GM11168 (cell line): Measurements from ENCODE around the gene TAAR1.
"Not testable (repeated sequence)": the region's sequence is repeated elsewhere in the genome, so short reads cannot be mapped to it uniquely, and the experiment has no call there.

Experiments used
- in situ Hi-C: fragments of 300-500 bp; cut with MboI; formaldehyde crosslinking; loops from one replicate; pipeline ENCODE4 v1.12.0; 2022; ENCODE audit warnings: low sequenced_read_pairs; ENCODE audit not compliant: unreplicated experiment

TAAR1 gene

DNA sequence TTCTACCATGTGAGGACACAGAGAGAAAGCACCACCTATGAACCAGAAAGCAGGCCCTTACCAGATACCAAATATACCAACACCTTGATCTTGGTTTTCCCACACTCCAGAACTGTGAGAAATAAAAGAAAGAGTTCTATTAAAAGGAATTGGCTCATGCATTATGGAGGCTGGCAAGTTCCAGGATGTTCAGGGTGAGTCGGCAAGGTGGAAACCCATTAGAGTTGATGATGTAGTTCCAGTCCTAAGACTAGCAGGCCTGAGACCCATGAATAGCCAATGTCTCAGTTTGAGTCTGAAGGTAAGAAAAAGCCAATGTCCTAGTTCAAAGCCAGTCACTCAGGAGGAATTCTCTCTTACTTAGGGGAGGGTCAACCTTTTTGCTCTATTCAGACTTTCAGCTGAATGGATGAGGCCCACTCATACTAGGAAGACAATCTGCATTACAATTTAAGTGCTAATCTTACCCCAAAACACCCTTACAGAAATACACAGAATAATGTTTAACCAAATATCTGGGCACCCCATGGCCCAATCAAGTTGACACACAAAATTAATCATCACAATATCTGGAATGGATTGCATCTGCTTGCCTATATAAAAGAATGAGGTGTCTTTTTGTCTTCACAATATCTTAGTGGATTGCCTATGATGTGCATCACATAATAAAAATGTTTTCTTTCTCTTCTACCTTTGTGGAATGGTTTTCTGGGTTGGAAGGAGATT is 5.5 kb upstream of the TAAR1 start:
- in situ Hi-C loops: no loop called here

DNA sequence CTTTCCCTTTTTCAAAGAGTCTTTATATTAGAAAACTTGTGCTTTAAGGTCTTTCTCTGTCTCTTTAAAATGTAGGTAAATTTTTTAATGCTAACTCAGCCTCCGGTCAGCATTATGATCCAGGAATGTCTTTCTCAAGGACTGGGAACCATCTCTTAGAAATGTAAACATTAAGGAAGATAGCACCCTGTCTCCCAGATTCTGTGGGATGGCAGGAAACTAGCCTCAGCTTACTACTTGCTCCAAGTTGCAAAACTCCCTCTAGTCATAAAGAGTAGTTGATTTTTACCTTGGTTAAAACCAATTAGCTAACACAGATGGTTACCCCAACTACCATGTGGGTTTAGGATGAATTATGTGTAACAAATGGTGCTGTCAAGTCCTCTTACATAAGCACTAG is 4.7 kb upstream of the TAAR1 start:
- in situ Hi-C loops: no loop called here

DNA sequence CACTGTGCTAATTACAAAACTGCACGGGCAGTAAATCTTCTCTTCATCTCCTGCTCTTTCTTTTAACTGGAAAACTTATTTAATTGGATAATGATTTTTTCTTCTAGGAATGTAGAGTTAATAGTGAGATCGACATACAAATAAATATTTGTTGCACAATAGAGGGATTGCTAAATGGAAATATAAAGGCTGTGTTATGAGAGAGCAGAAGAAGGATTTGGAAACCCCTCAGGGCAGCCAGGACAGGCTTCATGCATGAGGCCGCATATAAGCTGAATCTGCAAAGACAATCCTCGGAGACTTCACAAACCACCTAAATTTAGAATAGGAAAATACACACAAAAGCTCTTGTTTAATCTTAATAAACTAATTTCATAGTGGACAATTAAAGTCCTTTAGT is 2.9 kb upstream of the TAAR1 start:
- in situ Hi-C loops: no loop called here

DNA sequence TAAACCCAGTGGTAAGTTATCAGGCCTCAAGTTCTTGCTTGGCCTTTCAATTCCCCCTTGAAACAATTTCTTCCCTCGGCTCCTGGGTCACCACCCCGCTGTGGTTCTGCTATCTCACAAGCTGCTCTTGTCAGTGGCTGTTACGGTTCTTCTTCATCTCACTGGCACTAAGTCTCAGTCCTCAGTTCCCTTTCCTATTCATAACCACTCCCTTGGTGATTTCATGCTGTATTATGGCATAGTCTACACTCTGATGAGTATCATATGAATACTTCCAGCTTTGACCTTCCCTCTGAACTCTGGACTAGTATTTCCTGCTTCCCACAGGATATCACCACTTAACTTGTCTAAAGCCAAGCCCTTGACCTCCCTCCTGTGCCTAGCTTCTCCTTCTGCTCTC is 7.9 kb downstream of the TAAR1 start:
- in situ Hi-C loops: no loop called here

DNA sequence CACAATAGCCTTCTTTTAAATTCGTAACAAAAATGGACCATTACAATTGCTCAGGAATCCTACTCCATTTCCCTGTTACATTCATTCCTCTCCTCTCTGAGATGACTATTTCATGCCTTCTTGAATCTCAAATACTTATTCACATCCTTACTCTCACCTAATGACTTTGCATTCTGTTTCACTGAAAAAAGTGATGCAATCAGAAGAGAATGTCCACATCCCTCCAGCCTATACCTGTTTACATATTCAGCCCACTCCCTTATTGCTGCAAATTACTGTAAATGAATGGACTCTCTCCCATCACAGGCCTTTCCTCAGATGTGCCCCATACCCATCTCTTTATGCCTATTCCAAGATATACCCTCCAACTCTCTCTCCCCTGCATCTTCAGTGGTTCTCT is 8.6 kb downstream of the TAAR1 start:
- in situ Hi-C loops: no loop called here

DNA sequence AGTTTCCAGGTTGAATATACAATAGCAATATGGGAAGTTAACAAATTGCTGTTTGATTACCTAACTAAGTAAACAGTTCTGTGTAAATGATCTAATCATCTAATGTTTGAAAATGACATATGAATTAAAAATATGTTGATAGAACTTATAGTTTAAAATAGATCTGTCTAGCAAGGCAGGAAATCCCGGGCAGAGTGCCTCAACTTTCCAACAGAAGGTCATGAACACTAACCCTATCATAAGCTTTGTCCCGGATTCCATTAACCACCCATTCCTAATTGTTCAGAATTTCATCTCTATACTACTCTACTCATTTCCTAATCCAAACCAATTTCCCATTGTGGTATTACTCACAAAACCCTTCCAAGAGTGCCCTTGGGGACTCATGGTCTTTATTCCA is 10.2 kb downstream of the TAAR1 start:
- in situ Hi-C loops: no loop called here

DNA sequence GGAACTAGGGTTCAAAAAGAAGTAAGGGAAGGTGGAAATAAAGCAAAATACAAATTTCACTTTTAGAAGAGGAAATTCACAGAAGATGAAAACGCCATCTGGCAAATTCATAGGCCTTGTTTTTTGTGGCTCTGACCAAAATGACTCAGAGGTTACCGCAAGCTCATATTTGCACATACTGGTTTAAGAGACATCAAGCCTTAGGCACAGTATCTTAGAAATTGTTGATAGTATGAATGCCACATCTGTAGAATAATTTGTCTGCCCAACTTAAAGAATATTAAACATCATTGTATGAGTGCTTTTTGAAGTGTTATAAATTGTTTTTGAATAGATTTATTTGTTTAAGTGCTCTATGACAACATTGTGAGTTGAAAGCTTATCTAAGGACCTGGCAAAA is 10.6 kb downstream of the TAAR1 start:
- in situ Hi-C loops: no loop called here

DNA sequence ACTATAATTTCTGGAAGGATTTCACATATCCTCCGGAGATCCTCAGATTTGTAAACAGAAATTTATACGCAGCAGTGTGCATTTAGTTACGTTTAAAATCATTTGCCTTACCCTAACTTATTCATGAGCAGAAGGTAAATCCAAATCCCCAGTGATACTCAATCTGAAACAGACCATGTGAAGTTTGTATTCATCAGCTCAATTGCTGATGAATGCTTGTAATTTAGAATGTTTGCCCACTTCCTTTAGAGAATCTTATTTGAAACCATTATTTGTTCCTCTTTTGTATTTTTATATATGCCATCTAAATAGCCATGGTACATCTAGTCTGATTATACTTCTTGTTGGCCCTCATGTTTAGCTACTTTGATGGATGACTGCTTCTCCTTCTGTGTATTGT is 15.4 kb downstream of the TAAR1 start:
- in situ Hi-C loops: no loop called here

DNA sequence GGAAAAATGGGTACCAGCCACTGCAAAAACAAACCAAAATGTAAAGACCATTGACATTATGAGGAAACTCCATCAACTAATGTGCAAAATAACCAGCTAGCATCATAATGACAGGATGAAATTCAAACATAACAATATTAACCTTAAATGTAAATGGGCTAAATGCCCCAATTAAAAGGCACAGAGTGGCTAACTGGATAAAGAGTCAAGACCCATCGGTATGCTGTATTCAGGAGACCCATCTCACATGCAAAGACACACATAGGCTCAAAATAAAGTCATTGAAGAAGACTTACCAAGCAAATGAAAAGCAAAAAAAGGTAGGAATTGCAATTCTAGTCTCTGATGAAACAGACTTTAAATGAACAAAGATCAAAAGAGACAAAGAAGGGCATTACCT is 21.8 kb downstream of the TAAR1 start:
- in situ Hi-C loops: not testable (repeated sequence)

DNA sequence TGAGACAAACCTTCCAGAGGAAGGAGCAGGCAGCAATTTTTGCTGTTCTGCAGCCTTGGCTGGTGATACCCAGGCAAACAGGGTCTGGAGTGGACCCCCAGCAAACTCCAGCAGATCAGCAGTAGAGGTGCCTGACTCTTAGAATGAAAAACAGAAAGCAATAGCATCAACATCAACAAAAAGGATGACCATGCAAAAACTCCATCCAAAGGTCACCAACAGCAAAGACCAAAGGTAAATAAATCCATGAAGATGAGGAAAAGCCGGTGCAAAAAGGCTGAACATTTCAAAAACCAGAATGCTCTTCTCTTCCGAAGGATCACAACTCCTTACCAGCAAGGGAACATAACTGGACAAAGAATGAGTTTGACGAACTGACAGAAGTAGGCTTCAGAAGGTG is 23.1 kb downstream of the TAAR1 start:
- in situ Hi-C loops: not testable (repeated sequence)

DNA sequence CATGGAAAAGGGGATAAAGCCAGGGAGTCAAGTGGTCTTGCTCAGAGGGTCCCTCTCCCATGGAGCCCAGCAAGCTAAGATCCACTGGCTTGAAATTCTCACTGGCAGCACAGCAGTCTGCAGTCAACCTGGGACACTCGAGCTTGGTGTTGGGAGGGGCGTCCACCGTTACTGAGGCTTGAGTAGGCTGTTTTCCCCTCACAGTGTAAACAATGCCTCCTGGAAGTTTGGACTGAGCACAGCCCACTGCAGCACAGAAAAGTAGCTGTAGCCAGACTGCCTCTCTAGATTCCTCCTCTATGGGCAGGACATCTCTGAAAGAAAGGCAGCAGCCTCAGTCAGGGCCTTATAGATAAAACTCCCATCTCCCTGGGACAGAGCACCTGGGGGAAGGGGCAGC is 23.7 kb downstream of the TAAR1 start:
- in situ Hi-C loops: not testable (repeated sequence)

DNA sequence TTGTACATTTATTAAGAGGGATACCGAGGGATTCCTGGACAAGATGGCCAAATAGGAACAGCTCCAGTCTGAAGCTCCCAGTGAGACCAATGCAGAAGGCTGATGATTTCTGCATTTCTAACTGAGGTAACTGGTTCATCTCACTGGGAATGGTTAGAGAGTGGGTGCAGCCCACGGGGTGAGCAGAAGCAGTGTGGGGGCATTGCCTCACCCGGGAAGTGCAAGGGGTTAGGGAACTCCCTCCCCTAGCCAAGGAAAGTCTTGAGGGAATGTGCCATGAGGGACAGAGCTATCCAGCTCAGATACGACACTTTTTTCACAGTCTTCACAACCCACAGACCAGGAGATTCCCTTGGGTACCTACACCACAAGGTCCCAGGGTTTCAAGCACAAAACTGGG is 24.2 kb downstream of the TAAR1 start:
- in situ Hi-C loops: no loop called here

DNA sequence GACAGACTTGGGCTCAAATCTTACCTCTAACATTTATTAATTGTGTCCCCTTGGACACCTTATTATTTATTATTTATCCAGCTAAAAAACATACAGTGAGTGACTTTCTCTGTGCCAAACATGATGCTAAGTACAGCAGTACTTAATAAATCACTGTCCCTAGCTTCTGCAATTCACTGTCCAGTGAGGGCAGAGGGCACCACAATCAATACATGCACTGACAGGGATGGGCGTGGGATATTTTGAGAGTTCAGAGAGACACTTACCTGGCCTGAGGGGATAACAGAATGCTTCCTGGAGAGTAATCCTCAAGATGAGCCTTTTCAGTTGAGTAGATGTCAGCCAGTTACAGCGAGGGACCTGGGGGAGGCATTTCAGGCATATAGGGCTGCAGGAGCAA is 25.6 kb downstream of the TAAR1 start:
- in situ Hi-C loops: no loop called here

DNA sequence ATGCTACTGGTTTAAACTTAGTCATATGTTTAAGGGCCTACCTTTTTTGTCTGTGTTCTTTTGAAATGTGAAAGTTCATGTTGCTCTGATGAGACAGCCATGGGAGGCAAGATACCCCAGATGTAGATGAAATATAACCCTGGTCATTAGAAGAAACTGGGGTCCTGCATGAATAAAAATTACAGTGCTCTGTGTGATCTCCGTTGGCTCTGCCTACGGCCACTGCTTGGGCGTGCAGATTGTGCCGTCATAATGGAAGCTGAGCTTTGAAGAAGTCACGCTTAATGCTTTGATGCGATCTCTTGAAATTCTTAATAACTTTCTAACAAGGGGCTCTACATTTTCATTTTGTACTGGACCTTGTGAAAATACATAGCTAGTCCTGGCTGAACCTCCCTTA is 34.8 kb downstream of the TAAR1 start, which contains the start of gene TAAR2:
Gene TAAR2, minus strand, starts transcription at position 101 of the 400 bp plus-strand sequence. Its CDS starts 0 bp downstream, at position 101.
- in situ Hi-C loops: no loop called here

DNA sequence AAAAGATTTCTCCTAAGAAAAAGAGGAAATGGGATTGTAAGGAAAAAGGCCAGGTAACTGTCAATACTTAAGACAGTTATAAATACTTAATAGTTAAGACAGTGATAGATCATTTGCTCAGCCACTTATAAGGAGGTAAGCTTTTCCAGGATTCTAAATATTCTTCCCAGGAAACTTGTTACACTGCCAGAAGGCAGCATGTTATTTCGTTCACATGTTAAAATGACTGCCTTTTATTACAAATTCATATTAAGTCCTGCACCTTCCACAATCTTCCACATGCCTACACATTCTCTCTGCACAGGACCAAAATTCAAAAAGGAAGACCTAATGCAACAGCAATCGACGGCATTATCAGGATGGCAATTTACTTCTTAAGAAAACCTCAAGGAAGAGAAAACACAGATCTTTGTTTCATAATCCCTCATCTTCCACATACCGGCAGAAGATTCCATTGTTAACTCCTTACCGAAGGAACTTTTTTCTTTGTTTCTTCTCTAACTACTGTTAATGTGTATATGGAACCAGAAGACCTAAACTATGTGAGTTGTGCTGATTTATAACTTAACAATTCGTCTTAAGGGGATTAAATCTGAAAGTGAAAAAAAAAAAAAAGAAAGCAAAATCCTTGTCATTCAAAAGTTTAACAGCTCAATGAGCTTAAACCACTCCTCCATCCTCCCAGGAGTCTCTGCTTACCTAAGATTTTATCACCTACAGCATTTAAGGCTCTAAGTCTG is 35.7 kb downstream of the TAAR1 start:
- in situ Hi-C loops: no loop called here

DNA sequence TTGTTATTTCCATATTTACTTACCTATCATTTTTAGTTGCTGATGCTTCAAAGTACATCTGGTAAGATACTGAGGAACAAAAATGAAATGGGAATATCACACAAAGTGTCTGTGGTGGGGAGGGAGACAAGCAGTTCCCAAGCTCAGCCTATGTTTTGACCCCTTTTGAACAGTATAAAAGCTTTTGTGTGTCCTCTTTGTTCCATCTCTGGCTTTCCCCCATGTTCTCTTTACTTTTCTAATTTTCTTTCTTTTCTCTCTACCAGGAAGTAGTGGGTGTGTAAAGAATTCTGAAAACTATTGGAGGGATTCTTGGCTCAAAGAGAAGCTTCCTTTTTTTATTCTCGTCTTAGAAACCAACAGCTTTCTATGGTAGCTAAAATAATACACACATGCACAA is 42.3 kb downstream of the TAAR1 start:
- in situ Hi-C loops: no loop called here

DNA sequence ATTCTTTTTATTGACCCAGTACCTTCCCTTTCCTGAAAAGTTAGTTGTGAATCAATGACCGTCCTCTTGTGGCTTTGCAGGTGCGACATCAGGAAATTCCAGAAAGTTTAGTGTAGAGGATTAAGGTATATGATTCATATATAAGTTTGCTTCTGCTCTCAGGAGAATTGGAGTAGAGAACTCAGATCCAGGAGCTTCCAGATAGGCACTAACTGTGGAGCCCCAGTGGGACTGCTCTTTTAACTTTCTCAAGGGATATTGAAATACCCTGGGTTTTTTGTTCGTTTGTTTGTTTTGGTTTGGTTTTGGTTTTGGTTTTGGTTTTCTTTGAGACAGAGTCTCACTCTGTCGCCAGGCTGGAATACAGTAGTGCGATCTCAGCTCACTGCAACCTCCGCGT is 44.4 kb downstream of the TAAR1 start:
- in situ Hi-C loops: no loop called here

DNA sequence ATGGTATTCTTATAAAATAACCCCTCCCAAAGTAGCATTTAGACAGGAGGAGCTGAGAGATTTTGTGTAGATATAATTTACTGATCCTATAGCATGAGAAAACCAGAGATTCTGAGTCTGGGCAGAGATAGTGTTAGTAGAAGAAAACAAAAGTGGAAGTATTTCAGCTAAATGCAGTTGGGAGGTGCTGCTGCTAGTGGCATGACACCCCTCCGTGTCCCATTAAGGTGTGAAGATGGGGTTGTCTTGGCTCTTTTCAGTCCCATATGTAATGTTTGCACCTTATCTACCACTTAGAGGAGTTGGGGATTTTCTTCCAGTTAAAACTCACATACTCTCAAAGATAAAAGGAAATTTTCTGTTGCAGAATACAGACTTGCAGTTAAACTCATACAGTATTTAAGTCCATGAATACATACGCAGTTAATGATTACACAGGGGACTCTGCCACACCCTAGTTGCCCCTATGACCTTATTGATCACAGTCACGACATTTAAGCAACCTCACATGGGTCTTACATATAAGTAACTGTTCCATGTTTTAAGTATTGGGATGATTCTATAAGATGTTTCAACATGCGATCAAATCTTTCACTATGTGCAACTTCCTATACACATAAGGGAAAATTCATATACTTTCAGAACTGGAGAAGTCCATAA is 46.4 kb downstream of the TAAR1 start:
- in situ Hi-C loops: no loop called here

DNA sequence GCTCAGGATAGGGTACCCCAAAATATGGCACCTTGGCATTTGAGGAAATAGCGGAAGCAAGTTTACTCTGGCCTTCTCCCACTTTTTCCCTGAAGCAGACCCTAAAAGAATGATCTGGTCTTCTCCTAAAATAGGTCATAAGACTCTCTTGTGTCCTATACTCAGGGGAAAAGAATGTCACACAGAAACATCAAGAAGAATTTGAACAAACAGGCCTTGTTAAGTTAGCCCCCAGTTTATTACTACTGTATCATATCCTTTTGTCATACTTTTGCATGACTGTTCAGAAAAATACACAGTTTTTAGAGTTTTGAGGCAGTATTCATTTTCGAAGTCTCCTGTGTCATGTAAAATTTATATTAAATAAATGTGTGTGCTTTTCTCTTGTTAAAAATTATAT is 47.4 kb downstream of the TAAR1 start:
- in situ Hi-C loops: no loop called here

DNA sequence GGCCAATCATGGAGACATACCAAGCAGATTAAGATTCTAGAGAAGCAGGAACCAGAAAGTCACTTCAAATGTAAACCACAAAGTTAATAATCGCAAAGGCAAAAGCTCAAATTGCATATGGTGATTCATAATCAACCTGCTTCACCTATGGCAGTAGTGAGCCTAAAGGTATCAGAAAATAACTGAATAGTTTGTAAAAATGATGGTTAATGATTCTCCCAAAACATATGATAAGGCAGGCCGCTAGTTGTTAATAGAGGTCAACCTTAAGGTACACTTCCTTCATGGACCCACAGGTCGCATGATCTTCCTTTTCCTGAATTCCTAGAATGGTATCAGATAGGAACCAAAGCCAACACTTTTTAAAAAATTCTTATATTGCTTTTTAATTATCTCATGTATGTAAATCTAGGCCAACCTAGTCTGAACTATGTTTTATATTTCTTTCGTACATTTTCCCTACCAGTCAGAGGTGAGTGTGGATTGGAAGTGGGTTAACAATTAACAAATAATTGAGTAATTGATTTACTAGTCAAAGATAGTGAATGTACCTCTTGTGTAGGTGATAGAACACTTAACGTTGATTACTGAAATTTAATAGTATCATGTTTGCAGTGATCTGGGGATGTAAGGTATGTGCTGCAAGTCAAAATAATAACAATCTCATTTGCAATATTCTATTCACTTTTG is 51.3 kb downstream of the TAAR1 start:
- in situ Hi-C loops: no loop called here

DNA sequence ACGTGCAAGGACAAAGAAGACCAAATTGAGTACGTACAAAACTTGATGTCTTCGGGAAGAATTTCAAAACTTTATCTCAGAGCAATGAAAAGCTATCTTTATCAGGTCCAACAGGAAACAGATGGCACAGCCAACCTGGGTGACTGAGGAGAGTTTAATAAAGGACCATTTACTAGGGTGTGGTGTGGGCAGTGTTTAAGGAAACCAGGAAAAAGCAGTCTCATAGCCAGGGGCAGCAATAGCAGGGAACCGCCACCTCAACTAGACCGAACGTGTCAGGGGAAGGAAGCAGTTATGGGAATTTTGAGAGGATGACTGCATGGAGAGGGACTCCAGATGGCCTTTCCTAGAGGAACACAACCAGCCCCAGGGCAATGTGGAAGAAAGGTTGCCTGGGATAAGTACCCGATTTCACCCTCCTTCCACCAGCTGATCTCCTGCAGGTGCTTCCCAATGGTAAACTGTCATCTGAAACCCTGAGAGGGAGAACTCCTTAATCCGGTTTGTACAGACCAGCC is 54.3 kb downstream of the TAAR1 start:
- in situ Hi-C loops: no loop called here
